ENCODE measurements around the gene PTDSS2.
"Not testable (repeated sequence)": the region's sequence is repeated elsewhere in the genome, so short reads cannot be mapped to it uniquely, and the experiment has no call there.

Gene PTDSS2

GRCh38 chr11:508956-509355 lies 58.9 kb downstream of the PTDSS2 start:
- no peak for DNase-seq

- DNase-seq: peak; percentile 27
These were observed 62.9 kb downstream of the PTDSS2 start for GRCh38 chr11:512761-513595.

GRCh38 chr11:514606-515005 lies 64.5 kb downstream of the PTDSS2 start:
- no peak for DNase-seq

- DNase-seq: no peak
These were observed 65.1 kb downstream of the PTDSS2 start for GRCh38 chr11:515131-515530.

GRCh38 chr11:516400-516799 lies 66.3 kb downstream of the PTDSS2 start:
- no peak for DNase-seq

DNA sequence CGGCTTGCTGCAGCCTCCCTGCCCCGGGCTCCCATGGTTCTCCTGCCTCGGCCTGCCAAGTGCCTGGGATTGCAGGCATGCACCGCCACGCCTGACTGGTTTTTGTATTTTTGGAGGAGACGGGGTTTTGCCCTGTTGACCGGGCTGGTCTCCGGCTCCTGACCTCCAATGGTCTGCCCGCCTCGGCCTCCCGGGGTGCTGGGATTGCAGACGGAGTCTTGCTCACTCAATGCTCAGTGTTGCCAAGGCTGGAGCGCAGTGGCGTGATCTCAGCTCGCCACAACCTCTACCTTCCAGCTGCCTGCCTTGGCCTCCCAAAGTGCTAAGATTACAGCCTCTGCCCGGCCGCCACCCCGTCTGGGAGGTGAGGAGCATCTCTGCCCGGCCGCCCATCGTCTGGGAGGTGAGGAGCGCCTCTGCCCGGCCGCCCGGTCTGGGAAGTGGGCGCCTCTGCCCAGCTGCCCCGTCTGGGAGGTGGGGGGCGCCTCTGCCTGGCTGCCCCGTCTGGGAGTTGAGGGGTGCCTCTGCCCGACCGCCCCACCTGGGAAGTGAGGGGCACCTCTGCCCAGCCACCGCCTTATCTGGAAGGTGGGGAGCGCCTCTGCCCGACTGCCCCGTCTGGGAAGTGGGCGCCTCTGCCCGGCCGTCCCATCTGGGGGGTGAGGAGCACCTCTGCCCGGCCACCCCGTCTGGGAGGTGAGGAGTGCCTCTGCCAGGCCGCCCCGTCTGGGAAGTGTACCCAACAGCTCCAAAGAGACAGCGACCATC lies 67.0 kb downstream of the PTDSS2 start:
- DNase-seq: not testable (repeated sequence)

GRCh38 chr11:518463-519202 lies 68.6 kb downstream of the PTDSS2 start:
- peak; percentile 97 for DNase-seq

GRCh38 chr11:520428-521176 lies 70.5 kb downstream of the PTDSS2 start:
- DNase-seq: no peak

- DNase-seq: no peak
These were observed 71.2 kb downstream of the PTDSS2 start for GRCh38 chr11:521177-521688.

DNA sequence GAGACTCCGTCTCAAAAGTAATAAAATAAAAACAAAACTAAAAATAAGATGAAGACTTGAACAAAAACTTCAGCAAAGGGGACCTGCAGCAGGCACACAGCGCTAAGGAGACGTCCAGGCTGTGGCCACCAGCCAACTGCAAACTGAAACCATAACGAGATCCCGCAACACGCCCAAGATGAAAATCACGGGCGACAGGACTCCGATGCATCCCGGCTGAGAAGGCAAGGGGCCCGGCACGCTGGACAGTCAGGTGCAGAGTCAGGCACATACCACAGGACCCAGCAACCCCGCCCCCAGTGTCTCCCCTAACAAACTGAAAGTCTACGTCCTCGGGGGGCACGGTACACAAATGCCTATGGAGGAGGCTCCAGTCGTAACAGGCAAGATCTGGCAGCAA lies 76.1 kb downstream of the PTDSS2 start:
- no peak for DNase-seq

DNA sequence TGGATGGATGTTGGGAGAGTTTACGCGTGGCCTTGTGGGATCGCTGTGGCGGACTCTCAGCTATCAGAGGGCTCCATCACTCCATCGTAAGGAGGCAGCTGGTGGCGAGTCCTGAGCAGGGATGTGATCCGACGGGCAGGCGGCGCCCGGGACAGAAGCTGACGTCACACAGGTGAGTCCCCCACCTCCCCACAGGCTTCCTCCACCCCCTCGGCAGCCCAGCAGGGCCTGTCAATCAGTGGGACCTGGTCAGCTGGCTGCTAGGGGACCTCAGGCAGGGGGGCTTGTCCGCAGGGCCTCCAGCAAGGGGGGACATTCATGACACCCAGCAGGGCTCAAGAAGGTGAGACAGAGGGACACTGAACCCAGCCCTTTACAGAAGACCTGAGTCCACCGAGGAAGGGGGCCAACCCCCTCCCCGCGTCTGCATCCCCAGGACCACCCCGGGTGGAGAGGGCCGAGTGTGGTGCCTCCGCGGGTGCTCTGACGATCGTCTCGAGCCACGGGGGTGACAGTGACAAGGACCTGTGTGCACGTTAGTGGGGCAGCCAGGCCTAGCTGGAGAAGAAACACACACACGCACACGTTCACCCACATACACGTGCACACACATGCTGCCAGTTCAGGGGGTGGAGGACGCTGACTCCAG lies 78.2 kb downstream of the PTDSS2 start:
- no peak for DNase-seq

DNA sequence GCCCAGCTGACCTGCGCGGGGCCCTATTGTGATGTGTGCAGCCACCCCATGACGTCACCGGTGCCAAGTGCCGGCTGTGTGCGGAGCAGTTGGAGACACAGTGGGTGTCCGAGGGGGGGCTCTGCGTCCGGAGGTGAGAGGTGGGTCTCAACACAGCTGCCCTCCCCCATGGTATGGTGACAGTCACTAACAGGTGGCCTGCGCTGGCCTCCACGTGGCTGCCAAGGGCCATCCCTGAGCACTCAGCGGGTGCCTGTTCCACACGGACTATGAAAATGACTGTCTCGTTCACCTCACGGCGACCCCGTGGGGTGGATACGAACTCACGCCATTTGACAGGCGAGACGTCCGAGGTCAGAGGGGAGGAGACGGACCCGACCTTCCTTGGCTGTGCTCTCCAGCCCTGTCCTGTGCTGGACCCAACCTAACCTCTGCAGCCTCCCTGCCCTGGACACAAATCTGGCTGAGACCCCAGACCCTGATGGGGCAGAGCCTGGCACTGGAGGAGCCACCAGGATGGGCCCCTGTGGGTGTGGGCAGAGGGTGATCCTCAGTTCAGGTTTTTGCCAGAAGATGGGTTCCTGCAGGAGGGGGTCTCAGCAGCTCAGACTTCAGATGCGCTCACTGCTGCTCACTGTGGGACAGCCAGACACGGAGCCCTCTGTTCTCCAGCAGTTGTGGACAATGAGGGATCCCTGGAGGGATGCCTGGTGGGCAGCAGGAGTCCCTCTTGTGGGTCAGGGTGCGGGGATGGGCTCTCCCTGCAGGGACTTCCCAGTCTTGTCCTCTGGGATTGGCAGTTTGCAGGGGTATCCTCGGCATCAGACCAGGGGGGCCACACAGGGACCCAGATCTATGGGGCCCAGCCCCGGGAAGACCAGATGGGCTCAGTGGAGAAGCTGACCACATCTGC lies 79.0 kb downstream of the PTDSS2 start:
- no peak for DNase-seq

DNA sequence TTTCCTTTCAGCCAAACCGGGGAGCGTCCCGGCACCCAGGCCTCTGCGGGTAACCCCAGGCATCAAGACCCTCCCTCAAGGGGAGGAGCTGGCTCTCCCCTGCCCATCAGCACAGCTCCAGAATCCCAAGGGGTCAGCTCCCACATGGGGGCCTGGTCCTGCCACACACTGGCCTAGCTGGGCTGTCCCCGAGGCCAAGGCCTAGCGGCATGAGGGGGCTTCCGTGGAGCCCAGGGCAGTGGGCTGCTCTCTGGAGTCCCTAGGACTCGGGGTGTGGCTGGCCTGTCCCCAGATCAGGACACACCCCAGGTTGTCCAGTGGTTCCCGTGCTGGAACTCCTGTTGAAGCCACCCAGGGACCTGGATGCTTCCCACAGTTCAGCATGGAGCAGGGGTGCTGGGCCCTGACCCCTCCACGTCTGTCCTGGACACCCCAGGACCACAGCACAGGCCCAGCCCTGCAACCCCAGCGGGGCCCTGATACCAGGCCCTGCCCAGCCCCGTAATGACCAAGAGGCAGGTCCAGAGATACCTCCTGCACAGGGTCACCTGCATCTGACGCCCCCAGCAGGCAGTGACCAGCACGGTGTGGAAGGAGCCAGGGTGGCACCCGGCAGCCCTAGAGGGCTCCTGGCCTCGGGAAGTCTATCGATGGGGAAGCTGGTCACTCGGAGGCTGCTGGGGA lies 79.8 kb downstream of the PTDSS2 start:
- DNase-seq: no peak

DNA sequence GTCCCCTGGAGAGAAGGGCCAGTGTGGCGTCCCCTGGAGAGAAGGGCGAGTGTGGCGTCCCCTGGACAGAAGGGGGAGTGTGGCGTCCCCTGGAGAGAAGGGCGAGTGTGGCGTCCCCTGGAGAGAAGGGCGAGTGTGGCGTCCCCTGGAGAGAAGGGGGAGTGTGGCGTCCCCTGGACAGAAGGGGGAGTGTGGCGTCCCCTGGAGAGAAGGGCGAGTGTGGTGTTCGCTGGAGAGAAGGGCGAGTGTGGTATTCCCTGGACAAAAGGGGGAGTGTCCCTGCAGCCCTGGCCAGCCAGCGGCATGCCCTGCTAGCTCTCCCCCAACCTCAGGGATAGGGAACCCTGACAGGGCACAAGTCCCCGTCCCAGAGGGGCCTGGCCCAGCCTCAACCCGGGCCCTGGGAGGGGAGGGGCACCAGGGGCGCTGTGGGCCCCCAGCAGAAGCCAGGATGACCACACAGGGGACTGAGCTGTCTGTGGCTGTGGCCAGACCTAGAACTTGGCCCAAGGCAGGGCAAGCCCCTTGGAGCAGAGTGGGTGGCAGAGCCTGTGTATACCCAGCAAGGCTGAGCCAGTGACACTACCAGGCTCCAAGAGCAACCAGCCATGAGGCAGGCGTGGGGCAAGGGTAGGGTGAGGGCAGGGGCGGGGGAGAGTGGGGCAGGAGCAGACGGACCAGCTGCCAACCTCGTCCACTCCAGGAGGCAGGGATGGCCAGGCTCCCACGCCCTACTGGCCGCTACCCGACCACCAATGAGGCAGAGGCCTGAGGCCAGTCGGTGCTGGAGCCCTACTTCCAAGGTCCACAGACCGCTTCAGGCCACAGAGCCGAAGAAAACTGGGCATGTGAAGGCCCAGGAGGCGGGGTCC lies 81.1 kb downstream of the PTDSS2 start:
- DNase-seq: no peak

DNA sequence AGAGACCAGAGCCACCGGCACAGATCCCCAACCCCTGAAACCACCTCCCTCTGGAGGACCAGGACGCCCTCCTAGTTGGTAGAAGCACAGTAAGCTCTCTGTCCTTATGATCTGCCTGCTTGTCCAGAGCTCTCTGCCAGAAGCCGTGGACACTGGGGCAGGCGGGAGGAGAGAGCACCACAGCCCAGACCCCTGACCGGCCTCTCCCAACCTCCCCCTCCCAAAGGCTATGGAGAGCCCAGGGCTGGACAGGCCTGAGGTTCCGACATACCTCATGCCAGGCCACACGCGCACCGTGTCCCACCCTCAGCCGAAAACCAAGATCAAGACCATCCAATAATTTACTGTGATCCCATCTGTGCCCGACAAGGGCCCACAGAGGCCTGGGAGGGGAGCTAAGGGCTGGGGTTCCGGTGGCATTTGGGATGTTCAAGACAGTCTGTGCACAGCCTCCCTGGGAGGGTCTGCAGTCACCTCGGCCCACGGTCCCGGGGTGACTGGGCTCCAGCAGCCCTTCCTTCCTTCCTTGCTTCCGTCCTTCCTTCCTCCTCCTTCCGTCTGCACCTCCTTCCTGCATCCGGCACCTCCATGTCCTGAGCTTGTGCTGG lies 81.9 kb downstream of the PTDSS2 start:
- no peak for DNase-seq

GRCh38 chr11:532527-532985 lies 82.5 kb downstream of the PTDSS2 start:
- no peak for DNase-seq

GRCh38 chr11:532986-533585 lies 83.0 kb downstream of the PTDSS2 start:
- no peak for DNase-seq

Measured in suppressor macrophage treated with lipopolysaccharide for 4 hours (primary cell).